Measurements from ENCODE around the gene SCN4A. TPM values are rescaled to one million over a fixed set of nuclear protein-coding genes. Genes with fewer than 3 reads are reported as not detected.

SCN4A gene
- total and polyA plus RNA-seq, 2 of the 13 experiments (the other 11 are each of a cell fraction or from before 2014, with no cell fraction given), result 0.02 to 0.03 TPM

DNA sequence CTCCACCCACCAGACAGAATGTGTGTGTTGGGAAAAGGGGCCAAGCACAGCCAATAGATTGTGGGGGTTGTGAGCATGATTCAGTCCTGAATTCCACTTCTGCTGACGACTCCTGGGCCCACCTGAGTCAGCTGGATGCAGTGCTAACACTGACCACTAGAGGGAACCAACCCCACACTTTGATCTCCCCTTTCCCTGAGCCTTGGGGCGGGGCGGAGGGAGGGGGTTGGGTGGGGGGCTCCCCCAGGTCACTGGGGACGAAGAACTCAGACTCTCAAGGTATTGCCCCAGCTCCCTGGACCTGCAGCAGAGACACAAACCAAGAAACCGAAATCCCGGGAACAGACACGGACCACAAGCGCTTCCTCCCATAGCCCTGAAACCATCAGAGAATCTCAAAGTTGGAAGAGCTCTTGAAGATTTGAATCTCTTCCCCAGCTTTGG lies 61.0 kb downstream of the SCN4A start:
- no peak overlapping the region for H3K27ac ChIP-seq (ENCODE audit: extremely low read length, insufficient read depth, low read length)
- peaks cover 10% of the 10 kb centered on the region for H3K4me1 ChIP-seq (ENCODE audit: insufficient read depth, low read length)
- no peaks in the 10 kb centered on the region for H3K9me3 ChIP-seq (ENCODE audit: low read length)
- H3K4me2 ChIP-seq (ENCODE audit: low read depth, low read length), result no peak overlapping the region
- H3K9ac ChIP-seq (ENCODE audit: insufficient read depth, low read depth, low read length), result no peak overlapping the region
- ATAC-seq (peak; percentile 80), DNase-seq (ENCODE audit: low spot score) (no peak), FAIRE-seq (no peak)
- BruUV-seq (replicated peaks), result no TSS peak
- H4K20me1 ChIP-seq (ENCODE audit: insufficient read depth, low read length), result no peaks in the 10 kb centered on the region
- H3K36me3 ChIP-seq (replicated peaks in 1 of 2; ENCODE audit: control insufficient read depth in 1 of 2, insufficient read depth in 2 of 2, low read length in 2 of 2), result no peaks in the 10 kb centered on the region
- WGBS (ENCODE audit: low lambda C conversion rate), result 34% methylated on average over 8 of the region's 8 CpGs
- H3K4me3 ChIP-seq (replicated peaks in 1 of 3; ENCODE audit: insufficient read depth in 1 of 3, low read depth in 2 of 3, low read length in 3 of 3), result no peak overlapping the region
- ChIA-PET POLR2A (interaction anchor here (1.7 kb wide), 1 partner anchor 138 kb away, joined by 5 read pairs; the partner anchor contains the start of genes CCDC47 and DDX42), CTCF (ENCODE audit: low intra/inter-chr PET ratio, low total read pairs) (interaction anchor here (1.0 to 2.2 kb wide), 5 partner anchors 35 to 114 kb away, joined by 3 to 10 read pairs (median 6); no protein-coding TSS in a partner anchor)
- H3K79me2 ChIP-seq (ENCODE audit: insufficient read depth, low read length), result no peaks in the 10 kb centered on the region
- in situ Hi-C loops (cut with HindIII; ENCODE audit: extremely low pct_ligation_motif_present, low pct_unique_long_range_greater_than_20kb) (loop anchor here (5.0 kb wide), 1 partner anchor 36 kb away; no protein-coding TSS in a partner anchor), intact Hi-C loops (cut with micrococcal nuclease; ENCODE audit: unreplicated experiment) (loop anchor here (1.0 to 10.0 kb wide), 2 partner anchors 40 to 223 kb away; partner anchors contain the start of gene ERN1)
- peaks cover 4 to 53% of the 10 kb centered on the region in 2 experiments; a peak in 4 of 5 replicates for H3K27me3 ChIP-seq (ENCODE audit: control insufficient read depth in 1 of 2, insufficient read depth in 2 of 2, low read length in 2 of 2)
- no peak overlapping the region for H2AFZ ChIP-seq (ENCODE audit: low read length)
- TF ChIP-seq, protein P1, sequence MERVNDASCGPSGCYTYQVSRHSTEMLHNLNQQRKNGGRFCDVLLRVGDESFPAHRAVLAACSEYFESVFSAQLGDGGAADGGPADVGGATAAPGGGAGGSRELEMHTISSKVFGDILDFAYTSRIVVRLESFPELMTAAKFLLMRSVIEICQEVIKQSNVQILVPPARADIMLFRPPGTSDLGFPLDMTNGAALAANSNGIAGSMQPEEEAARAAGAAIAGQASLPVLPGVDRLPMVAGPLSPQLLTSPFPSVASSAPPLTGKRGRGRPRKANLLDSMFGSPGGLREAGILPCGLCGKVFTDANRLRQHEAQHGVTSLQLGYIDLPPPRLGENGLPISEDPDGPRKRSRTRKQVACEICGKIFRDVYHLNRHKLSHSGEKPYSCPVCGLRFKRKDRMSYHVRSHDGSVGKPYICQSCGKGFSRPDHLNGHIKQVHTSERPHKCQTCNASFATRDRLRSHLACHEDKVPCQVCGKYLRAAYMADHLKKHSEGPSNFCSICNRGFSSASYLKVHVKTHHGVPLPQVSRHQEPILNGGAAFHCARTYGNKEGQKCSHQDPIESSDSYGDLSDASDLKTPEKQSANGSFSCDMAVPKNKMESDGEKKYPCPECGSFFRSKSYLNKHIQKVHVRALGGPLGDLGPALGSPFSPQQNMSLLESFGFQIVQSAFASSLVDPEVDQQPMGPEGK (CRISPR knock-in tag; IDR thresholded peaks at IDR 0.05), result peak; percentile 71; the same call in 1 of the 2 replicates
- TF ChIP-seq ZNF839 (CRISPR knock-in tag; IDR thresholded peaks at IDR 0.05; ENCODE audit: borderline replicate concordance) (no peak), ISL2 (CRISPR knock-in tag; IDR thresholded peaks at IDR 0.05) (no peak), STAG1 (CRISPR knock-in tag; IDR thresholded peaks at IDR 0.05) (peak; percentile 69), TFAP4 (IDR thresholded peaks at IDR 0.05; ENCODE audit: borderline replicate concordance, low read depth) (peak; percentile 49; the same call in 1 of the 2 replicates), MAF1 (CRISPR knock-in tag; IDR thresholded peaks at IDR 0.05; ENCODE audit: borderline replicate concordance) (no peak), CAMTA2 (CRISPR knock-in tag; IDR thresholded peaks at IDR 0.05; ENCODE audit: borderline replicate concordance) (no peak), PAF1 (CRISPR knock-in tag; IDR thresholded peaks at IDR 0.05) (no peak), KLF11 (CRISPR knock-in tag; IDR thresholded peaks at IDR 0.05) (no peak), ZNF281 (CRISPR knock-in tag; IDR thresholded peaks at IDR 0.05; ENCODE audit: borderline replicate concordance) (no peak), ZNF224 (CRISPR knock-in tag; IDR thresholded peaks at IDR 0.05) (no peak), ZNF230 (CRISPR knock-in tag; IDR thresholded peaks at IDR 0.05) (no peak)
- TF ChIP-seq, protein P2, sequence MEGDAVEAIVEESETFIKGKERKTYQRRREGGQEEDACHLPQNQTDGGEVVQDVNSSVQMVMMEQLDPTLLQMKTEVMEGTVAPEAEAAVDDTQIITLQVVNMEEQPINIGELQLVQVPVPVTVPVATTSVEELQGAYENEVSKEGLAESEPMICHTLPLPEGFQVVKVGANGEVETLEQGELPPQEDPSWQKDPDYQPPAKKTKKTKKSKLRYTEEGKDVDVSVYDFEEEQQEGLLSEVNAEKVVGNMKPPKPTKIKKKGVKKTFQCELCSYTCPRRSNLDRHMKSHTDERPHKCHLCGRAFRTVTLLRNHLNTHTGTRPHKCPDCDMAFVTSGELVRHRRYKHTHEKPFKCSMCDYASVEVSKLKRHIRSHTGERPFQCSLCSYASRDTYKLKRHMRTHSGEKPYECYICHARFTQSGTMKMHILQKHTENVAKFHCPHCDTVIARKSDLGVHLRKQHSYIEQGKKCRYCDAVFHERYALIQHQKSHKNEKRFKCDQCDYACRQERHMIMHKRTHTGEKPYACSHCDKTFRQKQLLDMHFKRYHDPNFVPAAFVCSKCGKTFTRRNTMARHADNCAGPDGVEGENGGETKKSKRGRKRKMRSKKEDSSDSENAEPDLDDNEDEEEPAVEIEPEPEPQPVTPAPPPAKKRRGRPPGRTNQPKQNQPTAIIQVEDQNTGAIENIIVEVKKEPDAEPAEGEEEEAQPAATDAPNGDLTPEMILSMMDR (CRISPR knock-in tag; IDR thresholded peaks at IDR 0.05), result peak; percentile 77
- TF ChIP-seq, protein P3, sequence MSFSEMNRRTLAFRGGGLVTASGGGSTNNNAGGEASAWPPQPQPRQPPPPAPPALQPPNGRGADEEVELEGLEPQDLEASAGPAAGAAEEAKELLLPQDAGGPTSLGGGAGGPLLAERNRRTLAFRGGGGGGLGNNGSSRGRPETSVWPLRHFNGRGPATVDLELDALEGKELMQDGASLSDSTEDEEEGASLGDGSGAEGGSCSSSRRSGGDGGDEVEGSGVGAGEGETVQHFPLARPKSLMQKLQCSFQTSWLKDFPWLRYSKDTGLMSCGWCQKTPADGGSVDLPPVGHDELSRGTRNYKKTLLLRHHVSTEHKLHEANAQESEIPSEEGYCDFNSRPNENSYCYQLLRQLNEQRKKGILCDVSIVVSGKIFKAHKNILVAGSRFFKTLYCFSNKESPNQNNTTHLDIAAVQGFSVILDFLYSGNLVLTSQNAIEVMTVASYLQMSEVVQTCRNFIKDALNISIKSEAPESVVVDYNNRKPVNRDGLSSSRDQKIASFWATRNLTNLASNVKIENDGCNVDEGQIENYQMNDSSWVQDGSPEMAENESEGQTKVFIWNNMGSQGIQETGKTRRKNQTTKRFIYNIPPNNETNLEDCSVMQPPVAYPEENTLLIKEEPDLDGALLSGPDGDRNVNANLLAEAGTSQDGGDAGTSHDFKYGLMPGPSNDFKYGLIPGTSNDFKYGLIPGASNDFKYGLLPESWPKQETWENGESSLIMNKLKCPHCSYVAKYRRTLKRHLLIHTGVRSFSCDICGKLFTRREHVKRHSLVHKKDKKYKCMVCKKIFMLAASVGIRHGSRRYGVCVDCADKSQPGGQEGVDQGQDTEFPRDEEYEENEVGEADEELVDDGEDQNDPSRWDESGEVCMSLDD (CRISPR knock-in tag; IDR thresholded peaks at IDR 0.05; ENCODE audit: borderline replicate concordance), result no peak

Data from HepG2 (cell line).